Retinal pigment epithelial cell (primary cell): ENCODE measurements around the gene ERGIC2.

Experiments used
- DNase-seq: peaks from one replicate; pipeline ENCODE4 v3.0.0-alpha.2; 2010; ENCODE audit warnings: low read depth
- H3K4me3 ChIP-seq: 2 replicates; pipeline ENCODE4 v1.5.1; 2011; ENCODE audit warnings: mild to moderate bottlenecking, low read length, control low read depth, moderate library complexity
- TF ChIP-seq, protein P1 (sequence below): conservative IDR thresholded peaks from 2 replicates; pipeline ENCODE4 v1.5.1; 2011; ENCODE audit warnings: low read depth, low read length, control low read depth, inconsistent platforms

The ERGIC2 gene

DNA sequence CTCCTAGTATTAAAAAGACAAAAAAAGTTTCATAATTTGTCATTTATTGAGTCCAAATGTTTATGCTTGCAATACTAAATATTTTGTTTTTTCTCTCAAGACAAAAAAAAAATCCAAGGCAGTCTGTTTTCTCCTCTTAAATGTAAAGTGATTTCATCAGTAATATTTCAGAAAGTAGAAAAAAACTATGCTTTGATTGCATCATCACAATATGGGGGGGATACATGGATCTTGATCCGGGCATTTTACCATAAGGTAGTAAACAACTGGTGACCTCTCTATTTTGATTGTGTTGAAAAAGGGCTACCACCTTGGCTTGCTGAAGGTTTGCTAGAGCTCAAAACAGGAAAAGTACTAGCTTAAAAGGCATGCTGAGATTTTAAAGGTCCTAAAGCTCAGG, 43.6 kb downstream of the ERGIC2 start:
- no peak for DNase-seq
- TF ChIP-seq, protein P1, sequence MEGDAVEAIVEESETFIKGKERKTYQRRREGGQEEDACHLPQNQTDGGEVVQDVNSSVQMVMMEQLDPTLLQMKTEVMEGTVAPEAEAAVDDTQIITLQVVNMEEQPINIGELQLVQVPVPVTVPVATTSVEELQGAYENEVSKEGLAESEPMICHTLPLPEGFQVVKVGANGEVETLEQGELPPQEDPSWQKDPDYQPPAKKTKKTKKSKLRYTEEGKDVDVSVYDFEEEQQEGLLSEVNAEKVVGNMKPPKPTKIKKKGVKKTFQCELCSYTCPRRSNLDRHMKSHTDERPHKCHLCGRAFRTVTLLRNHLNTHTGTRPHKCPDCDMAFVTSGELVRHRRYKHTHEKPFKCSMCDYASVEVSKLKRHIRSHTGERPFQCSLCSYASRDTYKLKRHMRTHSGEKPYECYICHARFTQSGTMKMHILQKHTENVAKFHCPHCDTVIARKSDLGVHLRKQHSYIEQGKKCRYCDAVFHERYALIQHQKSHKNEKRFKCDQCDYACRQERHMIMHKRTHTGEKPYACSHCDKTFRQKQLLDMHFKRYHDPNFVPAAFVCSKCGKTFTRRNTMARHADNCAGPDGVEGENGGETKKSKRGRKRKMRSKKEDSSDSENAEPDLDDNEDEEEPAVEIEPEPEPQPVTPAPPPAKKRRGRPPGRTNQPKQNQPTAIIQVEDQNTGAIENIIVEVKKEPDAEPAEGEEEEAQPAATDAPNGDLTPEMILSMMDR: no peak

DNA sequence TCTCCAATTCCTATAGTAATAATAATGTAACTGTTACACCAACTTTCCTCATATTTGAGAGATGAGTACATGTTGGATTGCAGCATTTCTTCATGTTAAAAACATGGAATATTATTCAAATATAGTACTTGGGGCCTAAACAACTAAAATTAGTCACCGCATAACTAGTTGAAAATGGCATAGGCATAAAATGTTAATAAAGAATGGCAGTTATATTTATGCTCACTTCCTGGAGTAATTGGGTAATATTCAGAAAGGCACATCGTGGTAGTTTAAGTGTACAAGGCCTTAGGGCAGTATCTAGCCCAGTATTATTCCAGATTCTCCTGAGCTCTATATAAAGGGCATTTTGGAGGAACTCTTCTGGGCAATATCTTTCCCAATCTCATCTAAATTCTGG, 46.0 kb downstream of the ERGIC2 start:
- no peak for DNase-seq
- TF ChIP-seq, protein P1: no peak
- no peak overlapping the region for H3K4me3 ChIP-seq

More for the DNA sequence above, 43.6 kb downstream of the ERGIC2 start:
- no peak overlapping the region for H3K4me3 ChIP-seq

DNA sequence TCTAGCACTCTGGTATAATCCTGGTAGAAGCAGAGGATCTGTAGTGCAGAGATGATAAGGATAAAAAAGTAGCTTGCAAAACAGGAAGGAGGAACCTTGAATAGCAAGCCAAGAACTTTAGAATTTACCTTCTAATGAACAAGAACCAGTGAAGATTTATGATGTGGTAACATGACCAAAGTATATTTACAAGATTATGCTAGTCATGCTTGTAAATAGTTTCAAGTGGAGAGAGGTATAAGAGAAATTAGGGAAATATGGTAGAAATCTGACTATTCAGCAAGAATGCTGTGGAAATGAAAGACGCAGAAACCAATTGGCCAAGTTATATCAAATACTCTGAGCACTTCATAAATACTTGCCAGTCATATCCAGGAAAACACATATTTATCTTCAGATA, 47.8 kb downstream of the ERGIC2 start:
- TF ChIP-seq, protein P1: no peak
- DNase-seq: no peak
- no peak overlapping the region for H3K4me3 ChIP-seq

DNA sequence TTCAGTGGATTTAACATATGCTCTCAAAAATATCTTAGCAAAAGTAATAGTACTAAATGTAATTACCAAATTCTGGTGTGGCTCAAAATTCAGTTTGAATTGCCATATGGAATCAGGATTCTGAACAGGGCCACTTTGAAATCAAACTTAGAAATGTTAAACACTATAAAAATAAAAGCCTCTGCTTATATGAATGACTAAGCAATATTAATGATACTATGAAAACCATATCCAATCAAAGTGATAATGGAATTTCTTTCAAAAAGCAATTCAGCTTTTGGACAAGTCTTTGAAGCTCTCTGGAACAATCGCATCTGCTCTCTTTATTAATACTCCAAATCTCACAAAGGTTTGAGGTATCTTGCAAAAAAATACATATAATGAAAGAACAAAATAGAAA, 51.6 kb downstream of the ERGIC2 start:
- no peak for DNase-seq
- TF ChIP-seq, protein P1: no peak
- no peak overlapping the region for H3K4me3 ChIP-seq

DNA sequence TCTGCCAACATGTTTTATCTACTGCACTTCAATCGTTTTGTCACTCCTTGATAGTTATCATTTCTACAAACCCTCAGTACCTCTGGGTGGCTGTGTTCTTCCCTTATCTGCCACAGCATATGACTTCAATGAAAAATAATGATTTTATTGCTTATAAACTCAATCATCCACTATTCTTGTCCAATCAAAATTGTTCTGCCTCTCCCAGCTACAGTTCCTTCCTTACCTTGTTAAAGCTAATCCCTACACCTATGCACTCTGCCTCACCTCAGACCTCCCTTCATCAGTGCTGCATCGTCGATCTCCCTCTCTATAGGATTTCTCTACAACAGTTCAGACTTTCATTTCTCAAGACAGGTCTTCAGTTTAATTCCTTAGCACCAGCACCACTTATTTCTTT, 58.8 kb downstream of the ERGIC2 start:
- no peak for DNase-seq
- TF ChIP-seq, protein P1: no peak
- H3K4me3 ChIP-seq: no peak overlapping the region

DNA sequence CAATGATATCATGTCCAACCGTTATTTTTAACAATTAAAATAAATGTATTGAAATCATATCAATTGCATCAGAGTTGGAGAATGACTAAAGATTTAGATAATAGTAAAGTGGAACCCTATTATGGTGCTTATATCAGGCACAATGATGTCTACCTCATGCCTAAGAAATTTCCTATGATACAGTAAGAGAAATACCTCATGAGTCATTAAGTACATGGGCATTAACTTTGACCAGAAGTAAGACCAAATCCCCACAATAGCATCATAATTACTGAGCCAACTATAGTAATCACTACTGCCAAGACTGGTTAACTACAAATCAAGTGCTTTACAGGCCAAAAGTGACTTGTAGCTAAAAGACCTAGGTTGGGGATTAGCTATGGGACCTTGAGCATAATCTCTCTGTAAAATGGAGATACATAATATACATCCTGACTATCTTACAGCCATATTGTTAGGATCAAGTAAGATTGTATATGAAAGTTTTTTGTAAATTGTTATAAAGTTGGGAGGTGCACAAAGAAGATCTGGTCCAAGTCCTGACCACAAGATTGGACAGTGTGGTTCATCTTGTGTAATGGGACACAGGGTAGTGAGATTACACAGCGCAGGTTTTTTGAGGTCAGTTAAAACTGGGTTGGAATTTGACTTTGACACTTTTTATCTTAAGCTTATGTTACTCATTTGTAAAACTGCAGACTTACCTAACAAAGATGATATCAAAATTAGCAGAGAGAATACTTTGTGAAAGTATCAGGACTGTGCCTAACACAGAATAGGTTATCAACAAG, 60.5 kb downstream of the ERGIC2 start:
- TF ChIP-seq, protein P1: no peak
- peak; percentile 95 for DNase-seq
- no peak overlapping the region for H3K4me3 ChIP-seq
